ENCODE data around the gene MMEL1. TPM values are rescaled to one million over a fixed set of nuclear protein-coding genes. Genes with fewer than 3 reads are reported as not detected.

The MMEL1 gene
- polyA plus RNA-seq, 6 donors from 2014 or later: 1.0 to 8.5 (median 5.3) TPM; not detected in 1

DNA sequence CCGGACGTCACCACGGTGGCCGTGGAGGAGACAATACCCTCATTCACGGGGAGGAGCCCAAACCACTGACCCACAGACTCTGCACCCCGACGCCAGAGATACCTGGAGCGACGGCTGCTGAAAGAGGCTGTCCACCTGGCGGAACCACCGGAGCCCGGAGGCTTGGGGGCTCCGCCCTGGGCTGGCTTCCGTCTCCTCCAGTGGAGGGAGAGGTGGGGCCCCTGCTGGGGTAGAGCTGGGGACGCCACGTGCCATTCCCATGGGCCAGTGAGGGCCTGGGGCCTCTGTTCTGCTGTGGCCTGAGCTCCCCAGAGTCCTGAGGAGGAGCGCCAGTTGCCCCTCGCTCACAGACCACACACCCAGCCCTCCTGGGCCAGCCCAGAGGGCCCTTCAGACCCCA, 69.6 kb downstream of the MMEL1 start:
- H3K4me3 Mint-ChIP-seq: no peak overlapping the region
- H3K36me3 Mint-ChIP-seq: peaks cover 0 to 9% of the 10 kb centered on the region in 2 donors
- DNase-seq (no peak), ATAC-seq (ENCODE audit: low read depth in 2 of 2) (no peak)
- no peaks in the 10 kb centered on the region for H3K9me3 Mint-ChIP-seq
- no peaks in the 10 kb centered on the region for H3K27me3 Mint-ChIP-seq
- H3K4me1 Mint-ChIP-seq: peaks cover 7 to 25% (median 20%) of the 10 kb centered on the region in 3 donors
- peak overlapping the region in 3 of 6 donors; percentile 41 to 51 (median 49) for H3K27ac Mint-ChIP-seq

DNA sequence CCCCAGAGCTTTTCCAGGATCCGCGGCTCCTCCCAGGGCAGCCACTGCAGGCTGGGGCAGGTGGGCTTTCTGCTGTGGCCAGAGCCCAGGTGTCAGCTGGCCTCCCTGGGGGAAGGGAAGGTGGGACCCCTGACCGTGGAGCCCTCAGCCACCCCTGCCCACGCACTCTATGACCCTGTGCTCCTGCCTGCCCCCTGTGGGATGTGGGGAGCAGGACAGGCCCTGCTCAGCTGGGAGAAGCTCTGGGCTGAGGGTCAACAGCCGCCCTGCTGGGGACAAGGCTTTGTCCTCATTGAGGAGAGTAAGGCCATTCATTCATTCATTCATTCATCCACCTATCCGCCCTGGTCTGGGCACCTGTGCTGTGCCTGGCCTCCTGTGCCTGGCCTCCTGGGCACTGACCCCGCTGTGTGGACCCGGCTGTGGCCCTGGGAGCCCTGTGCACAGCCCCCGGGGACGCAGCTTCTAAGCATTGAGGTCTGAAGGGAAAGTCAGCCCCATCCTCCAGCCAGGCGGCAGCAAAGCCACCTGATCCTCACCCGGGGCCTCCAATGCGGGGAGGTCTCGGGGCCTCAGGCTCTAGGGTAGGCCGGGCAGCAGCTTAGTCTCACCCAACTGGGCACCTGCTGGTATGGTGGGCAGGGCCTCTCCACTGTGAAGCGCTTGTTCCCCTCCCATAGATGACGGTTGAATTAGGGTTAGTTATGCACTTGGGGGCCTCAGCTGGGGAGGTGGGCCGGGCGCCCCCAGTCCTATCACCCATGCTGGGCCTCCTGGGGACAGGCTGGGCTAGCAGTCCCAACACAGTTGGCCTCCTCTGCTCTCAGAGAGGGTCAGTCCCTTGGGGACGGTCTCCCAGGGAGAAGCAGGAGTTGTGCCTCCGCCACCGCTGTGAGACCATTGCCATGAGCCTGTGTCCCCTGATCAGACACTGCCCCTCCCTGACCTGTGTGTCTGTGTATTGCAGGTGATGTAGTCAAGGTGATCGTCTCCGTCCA, 70.6 kb downstream of the MMEL1 start:
- peak; percentile 51 to 65 for ATAC-seq (ENCODE audit: low read depth in 2 of 2)
- H3K9me3 Mint-ChIP-seq: no peaks in the 10 kb centered on the region
- peak overlapping the region in 3 of 6 donors; percentile 19 to 85 (median 81) for H3K27ac Mint-ChIP-seq
- H3K4me1 Mint-ChIP-seq: peaks cover 17 to 32% (median 24%) of the 10 kb centered on the region in 3 donors
- peak overlapping the region in 1 of 8 donors; percentile 74 for H3K4me3 Mint-ChIP-seq
- no peak for DNase-seq
- H3K27me3 Mint-ChIP-seq: no peaks in the 10 kb centered on the region
- peaks cover 0 to 9% of the 10 kb centered on the region in 2 donors for H3K36me3 Mint-ChIP-seq

DNA sequence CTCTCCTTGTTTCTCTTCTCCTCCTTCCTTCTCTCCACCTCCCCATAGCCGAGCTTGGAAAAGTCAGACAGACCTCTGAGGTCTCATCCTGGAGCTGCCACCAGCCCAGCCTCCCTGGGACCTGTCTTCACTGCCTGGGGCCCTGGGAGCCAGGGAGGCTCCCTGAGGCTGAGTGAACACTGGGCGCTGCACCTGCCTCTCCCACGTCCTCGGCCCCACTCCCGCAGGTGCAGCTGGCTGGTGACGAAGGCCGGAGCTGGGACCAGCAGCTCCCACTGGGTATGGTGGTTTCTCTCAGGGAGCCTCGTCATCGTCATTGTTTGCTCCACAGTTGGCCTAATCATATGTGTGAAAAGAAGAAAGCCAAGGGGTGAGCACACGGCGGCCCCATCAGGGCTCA, 71.4 kb downstream of the MMEL1 start:
- Mint-ChIP-seq H3K36me3 (peaks cover 0 to 9% of the 10 kb centered on the region in 2 donors), H3K27me3 (no peaks in the 10 kb centered on the region), H3K4me3 (peak overlapping the region in 2 of 8 donors; percentile 20 to 74), H3K4me1 (peaks cover 20 to 40% (median 25%) of the 10 kb centered on the region in 3 donors), H3K9me3 (no peaks in the 10 kb centered on the region), H3K27ac (peak overlapping the region in 5 of 6 donors; percentile 47 to 93 (median 85))
- ATAC-seq (ENCODE audit: low read depth in 2 of 2) (no peak), DNase-seq (no peak)

DNA sequence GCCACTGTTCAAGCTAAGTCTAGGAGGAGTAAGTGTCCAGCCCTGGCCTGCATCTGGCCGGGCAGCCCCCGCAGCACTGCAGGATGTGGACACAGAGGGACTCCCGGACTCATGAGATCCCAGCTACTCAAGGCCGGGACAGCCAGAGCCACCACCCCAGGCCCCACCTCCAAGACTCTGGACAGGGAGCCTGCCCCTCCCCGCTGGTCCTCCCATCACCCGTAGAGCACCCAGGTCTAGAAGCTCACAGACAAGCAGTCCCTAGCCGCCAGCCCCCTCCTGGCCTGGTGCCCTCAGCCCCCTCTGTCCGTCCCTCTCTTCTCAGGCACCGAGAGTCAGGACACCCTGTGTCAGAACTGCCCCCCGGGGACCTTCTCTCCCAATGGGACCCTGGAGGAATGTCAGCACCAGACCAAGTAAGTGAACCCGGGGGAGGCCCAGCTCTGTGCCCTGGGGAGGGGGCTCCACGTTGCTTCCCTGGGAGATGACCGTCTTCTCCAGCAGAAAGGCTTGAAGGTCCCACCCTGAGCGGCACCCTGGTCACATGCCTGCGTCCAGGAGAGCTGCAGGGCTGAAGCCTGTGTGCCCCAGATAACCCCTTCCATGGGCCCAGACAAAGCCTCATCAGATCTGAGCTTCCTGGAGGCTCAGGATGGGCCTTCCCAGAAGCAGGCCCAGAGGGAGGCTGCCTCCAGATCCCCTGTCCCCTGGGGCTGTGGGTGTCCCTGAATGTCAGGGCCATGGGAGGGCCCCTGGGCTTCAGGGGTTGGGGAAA, 72.3 kb downstream of the MMEL1 start:
- no peak overlapping the region for H3K4me3 Mint-ChIP-seq
- peak overlapping the region in 3 of 6 donors; percentile 24 to 85 (median 33) for H3K27ac Mint-ChIP-seq
- peaks cover 27 to 47% (median 31%) of the 10 kb centered on the region in 3 donors for H3K4me1 Mint-ChIP-seq

DNA sequence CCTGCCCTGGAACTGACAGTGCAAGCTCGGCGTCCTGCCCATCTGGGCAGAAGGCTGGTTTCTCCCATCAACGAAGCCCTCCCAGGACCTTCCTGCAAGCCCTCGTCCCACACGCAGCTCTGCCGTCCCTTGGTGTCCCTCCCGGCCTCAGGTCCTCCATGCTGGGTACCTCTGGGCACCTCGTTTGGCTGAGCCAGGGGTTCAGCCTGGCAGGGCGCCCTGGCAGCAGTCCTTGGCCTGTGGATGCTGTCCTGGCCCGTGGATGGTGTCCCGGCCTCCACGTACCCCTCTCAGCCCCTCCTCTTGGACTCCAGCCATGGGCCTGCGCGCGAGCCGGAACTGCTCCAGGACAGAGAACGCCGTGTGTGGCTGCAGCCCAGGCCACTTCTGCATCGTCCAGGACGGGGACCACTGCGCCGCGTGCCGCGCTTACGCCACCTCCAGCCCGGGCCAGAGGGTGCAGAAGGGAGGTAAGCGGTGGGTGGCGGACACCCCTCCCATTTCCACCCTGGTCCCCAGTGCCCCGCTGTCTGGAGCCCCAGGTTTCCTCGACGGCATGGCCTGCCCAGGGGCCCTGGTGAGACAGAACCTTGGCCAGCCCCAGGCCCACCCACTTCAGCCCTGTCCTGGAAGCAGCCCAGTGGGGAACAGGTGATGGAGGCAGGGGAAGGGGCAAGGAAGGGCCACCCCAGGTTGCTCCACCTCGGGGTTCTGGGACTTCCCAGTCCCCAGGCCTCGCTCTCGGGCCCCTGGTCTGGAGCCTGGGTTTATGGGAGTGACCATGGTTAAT, 73.1 kb downstream of the MMEL1 start:
- H3K4me3 Mint-ChIP-seq: peak overlapping the region in 1 of 8 donors; percentile 40
- H3K9me3 Mint-ChIP-seq: no peaks in the 10 kb centered on the region
- peak overlapping the region in 3 of 6 donors; percentile 10 to 85 (median 34) for H3K27ac Mint-ChIP-seq
- ATAC-seq (ENCODE audit: low read depth in 2 of 2) (no peak), DNase-seq (no peak)
- H3K4me1 Mint-ChIP-seq: peaks cover 29 to 47% (median 34%) of the 10 kb centered on the region in 3 donors
- H3K27me3 Mint-ChIP-seq: no peaks in the 10 kb centered on the region
- H3K36me3 Mint-ChIP-seq: peaks cover 0 to 9% of the 10 kb centered on the region in 2 donors

More for the DNA sequence above, 72.3 kb downstream of the MMEL1 start:
- Mint-ChIP-seq H3K27me3 (no peaks in the 10 kb centered on the region), H3K9me3 (no peaks in the 10 kb centered on the region), H3K36me3 (peaks cover 0 to 9% of the 10 kb centered on the region in 2 donors)
- ATAC-seq (ENCODE audit: low read depth in 2 of 2) (no peak), DNase-seq (no peak)

DNA sequence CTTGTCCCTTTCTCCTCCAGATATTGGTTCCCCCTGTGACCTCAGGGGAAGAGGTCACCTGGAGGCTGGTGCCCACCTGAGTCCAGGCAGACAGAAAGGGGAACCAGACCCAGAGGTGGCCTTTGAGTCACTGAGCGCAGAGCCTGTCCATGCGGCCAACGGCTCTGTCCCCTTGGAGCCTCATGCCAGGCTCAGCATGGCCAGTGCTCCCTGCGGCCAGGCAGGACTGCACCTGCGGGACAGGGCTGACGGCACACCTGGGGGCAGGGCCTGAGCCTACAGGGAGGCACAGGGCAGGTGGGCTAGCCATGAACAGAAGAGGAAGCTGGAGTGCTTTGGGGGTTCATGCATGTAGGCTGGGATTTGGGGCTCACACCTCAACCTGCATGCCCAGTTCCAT, 74.0 kb downstream of the MMEL1 start:
- Mint-ChIP-seq H3K4me1 (peaks cover 35 to 55% (median 40%) of the 10 kb centered on the region in 3 donors), H3K27ac (peak overlapping the region in 3 of 6 donors; percentile 82 to 98 (median 82)), H3K27me3 (no peaks in the 10 kb centered on the region), H3K4me3 (peak overlapping the region in 6 of 8 donors; percentile 40 to 95 (median 80)), H3K36me3 (peaks cover 0 to 9% of the 10 kb centered on the region in 2 donors), H3K9me3 (no peaks in the 10 kb centered on the region)
- DNase-seq: no peak
- ATAC-seq (ENCODE audit: low read depth in 2 of 2): no peak

DNA sequence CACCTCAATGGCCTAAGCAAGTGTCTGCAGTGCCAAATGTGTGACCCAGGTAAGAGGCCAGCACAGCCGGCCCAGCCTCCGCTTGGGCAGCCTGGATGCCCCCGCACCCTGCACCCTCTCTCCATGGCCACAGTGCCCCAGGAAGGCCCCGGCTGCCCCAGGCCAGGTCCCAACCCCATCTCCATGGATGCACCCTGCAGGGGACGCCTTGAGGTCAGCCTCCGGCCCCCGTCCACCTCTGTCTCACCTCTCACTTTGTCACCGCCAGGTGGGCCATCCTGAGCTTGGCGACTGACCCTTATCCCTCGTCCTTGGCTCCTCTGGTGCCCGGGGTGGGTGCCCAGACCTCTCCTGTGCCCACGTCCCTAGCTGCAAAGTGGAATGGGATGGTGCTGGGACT, 74.4 kb downstream of the MMEL1 start:
- H3K4me3 Mint-ChIP-seq: peak overlapping the region in 6 of 8 donors; percentile 59 to 95 (median 92)
- H3K27ac Mint-ChIP-seq: peak overlapping the region in 4 of 6 donors; percentile 82 to 98 (median 86)
- H3K36me3 Mint-ChIP-seq: peaks cover 0 to 9% of the 10 kb centered on the region in 2 donors
- H3K9me3 Mint-ChIP-seq: no peaks in the 10 kb centered on the region
- no peak for DNase-seq
- no peaks in the 10 kb centered on the region for H3K27me3 Mint-ChIP-seq
- no peak for ATAC-seq (ENCODE audit: low read depth in 2 of 2)
- peaks cover 38 to 55% (median 40%) of the 10 kb centered on the region in 3 donors for H3K4me1 Mint-ChIP-seq

DNA sequence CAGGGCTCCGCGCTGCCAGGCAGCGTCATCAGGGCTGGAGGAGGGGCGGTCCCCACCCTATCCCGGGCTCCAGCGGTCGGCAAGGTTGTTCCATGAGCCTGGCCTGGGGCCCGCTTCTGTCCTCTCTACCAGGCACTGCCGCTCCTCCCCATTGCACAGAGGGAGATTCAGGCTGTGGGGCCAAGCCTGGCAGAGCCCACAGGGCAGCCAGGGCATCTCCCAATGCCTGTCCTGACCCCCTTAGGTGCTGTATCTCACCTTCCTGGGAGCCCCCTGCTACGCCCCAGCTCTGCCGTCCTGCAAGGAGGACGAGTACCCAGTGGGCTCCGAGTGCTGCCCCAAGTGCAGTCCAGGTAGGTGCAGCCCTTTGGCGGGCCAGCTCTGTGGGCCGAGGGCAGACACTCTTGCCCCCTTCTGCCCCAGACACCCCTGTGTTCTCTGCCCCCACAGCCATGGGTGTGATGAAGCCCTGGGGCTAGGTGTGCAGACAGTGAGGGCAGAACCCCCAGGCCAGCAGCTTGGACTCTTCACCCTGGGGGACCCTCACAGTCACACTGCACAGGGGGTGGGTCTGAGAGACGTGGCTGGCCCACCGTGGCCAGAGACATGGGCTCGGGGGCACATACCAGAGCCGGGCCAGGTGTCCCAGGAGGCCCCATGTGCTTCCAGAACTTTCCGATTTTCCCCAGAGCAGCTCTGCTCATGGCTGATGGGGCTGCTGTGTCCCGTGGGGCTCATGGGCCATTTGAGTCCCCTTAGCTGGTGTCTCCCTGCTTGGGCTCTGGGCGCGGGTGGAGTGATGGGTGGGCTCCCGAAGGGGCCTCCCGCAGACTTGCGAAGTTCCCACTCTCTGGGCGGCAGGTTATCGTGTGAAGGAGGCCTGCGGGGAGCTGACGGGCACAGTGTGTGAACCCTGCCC, 75.1 kb downstream of the MMEL1 start:
- H3K4me1 Mint-ChIP-seq: peaks cover 35 to 55% (median 40%) of the 10 kb centered on the region in 3 donors
- no peaks in the 10 kb centered on the region for H3K27me3 Mint-ChIP-seq
- H3K9me3 Mint-ChIP-seq: no peaks in the 10 kb centered on the region
- H3K36me3 Mint-ChIP-seq: peaks cover 0 to 9% of the 10 kb centered on the region in 2 donors
- H3K4me3 Mint-ChIP-seq: peak overlapping the region; percentile 92 to 99 (median 96)
- H3K27ac Mint-ChIP-seq: peak overlapping the region; percentile 6 to 100 (median 88)
- ATAC-seq (ENCODE audit: low read depth in 2 of 2) (no peak), DNase-seq (no peak)

DNA sequence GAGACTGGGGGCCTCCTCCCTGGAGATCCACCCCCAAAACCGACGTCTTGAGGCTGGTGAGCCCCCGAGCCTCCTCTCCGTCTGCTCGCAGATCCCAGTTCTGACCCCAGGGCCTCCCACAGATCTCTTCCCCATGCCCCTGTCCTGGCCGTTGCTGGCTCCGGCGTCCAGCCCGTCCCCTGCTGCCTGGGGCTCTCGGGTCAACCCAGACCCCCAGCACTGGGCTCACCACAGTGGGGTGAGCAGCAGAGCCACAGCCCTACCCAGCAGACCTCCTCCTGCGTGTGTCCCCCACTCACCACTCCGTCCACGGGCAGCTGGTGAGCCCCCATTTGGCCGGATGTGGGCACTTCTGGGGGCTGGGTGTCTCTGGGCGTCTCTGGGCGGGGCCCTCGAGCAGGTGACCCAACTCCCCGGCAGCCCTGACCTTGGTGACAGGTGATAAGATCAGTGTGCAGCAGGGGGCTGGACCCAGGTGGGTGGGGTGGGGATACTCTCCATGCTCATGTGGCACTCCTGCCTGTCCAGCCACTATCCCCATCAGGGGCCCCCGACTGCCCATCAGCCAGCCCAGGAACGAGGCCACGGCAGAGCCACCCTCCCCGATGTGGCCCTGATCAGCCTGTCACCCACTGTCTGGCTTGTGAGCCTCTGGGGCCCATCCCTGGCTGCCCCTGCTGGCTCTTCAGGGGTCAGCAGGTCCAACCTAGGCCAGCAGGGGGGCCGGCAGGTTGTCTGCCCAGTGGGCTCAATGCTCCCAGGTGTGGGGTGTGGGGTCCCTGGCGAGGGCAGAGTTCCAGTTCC, 75.9 kb downstream of the MMEL1 start:
- DNase-seq (no peak), ATAC-seq (ENCODE audit: low read depth in 2 of 2) (no peak)
- Mint-ChIP-seq H3K36me3 (peaks cover 0 to 9% of the 10 kb centered on the region in 2 donors), H3K4me1 (peaks cover 35 to 54% (median 40%) of the 10 kb centered on the region in 3 donors), H3K27me3 (no peaks in the 10 kb centered on the region), H3K4me3 (peak overlapping the region; percentile 92 to 99 (median 96)), H3K9me3 (no peaks in the 10 kb centered on the region), H3K27ac (peak overlapping the region; percentile 98 to 100 (median 99))

DNA sequence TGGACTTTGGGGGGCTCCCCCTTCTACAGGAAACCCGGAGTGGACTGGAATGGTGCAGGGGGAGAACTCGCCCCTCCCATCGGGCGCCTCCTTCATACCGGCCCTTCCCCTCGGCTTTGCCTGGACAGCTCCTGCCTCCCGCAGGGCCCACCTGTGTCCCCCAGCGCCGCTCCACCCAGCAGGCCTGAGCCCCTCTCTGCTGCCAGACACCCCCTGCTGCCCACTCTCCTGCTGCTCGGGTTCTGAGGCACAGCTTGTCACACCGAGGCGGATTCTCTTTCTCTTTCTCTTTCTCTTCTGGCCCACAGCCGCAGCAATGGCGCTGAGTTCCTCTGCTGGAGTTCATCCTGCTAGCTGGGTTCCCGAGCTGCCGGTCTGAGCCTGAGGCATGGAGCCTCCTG, 76.5 kb downstream of the MMEL1 start, which contains the start of gene TNFRSF14:
Gene TNFRSF14 (plus strand): TSS at position 95 of the 401 bp plus-strand sequence. CDS start 294 bp downstream, at position 389.
- ATAC-seq (ENCODE audit: low read depth in 2 of 2) (peak; percentile 67 to 73), DNase-seq (peak; percentile 79)
- Mint-ChIP-seq H3K9me3 (no peaks in the 10 kb centered on the region), H3K27ac (peak within 1 kb of the TSS; percentile 98 to 100 (median 99)), H3K27me3 (no peaks in the 10 kb centered on the region), H3K4me3 (peak within 1 kb of the TSS; percentile 92 to 99 (median 96)), H3K4me1 (peaks cover 33 to 48% (median 40%) of the 10 kb centered on the region in 3 donors), H3K36me3 (peaks cover 0 to 5% of the 10 kb centered on the region in 2 donors)
